ENCODE data around the gene ADAMTS8.

The ADAMTS8 gene

GRCh38 chr11:130390071-130390758 lies 38.2 kb downstream of the ADAMTS8 start:
- Histone ChIP-seq H3K27me3 (ENCODE audit: control insufficient read depth, insufficient read depth, low read length) (no peaks in the 10 kb centered on the region), H3K36me3 (ENCODE audit: control insufficient read depth, insufficient read depth, low read length) (no peaks in the 10 kb centered on the region), H3K4me3 (ENCODE audit: low read length) (no peak overlapping the region), H3K9ac (ENCODE audit: low read length) (no peak overlapping the region), H3K27ac (ENCODE audit: low read depth, low read length) (peak overlapping the region; percentile 72), H3K4me1 (ENCODE audit: control insufficient read depth, insufficient read depth, low read length) (peaks cover 21% of the 10 kb centered on the region)

GRCh38 chr11:130389335-130389935 lies 39.0 kb downstream of the ADAMTS8 start:
- no peaks in the 10 kb centered on the region for H3K36me3 ChIP-seq (ENCODE audit: control insufficient read depth, insufficient read depth, low read length)
- H3K9ac ChIP-seq (ENCODE audit: low read length), result no peak overlapping the region
- H3K27ac ChIP-seq (ENCODE audit: low read depth, low read length), result peak overlapping the region; percentile 72
- H3K4me3 ChIP-seq (ENCODE audit: low read length), result peak overlapping the region; percentile 25
- H3K4me1 ChIP-seq (ENCODE audit: control insufficient read depth, insufficient read depth, low read length), result peaks cover 21% of the 10 kb centered on the region
- H3K27me3 ChIP-seq (ENCODE audit: control insufficient read depth, insufficient read depth, low read length), result no peaks in the 10 kb centered on the region

- H3K4me1 ChIP-seq (ENCODE audit: control insufficient read depth, insufficient read depth, low read length), result peaks cover 22% of the 10 kb centered on the region
- H3K27ac ChIP-seq (ENCODE audit: low read depth, low read length), result peak overlapping the region; percentile 72
- no peaks in the 10 kb centered on the region for H3K27me3 ChIP-seq (ENCODE audit: control insufficient read depth, insufficient read depth, low read length)
- H3K36me3 ChIP-seq (ENCODE audit: control insufficient read depth, insufficient read depth, low read length), result no peaks in the 10 kb centered on the region
- H3K9ac ChIP-seq (ENCODE audit: low read length), result no peak overlapping the region
- H3K4me3 ChIP-seq (ENCODE audit: low read length), result no peak overlapping the region
Observed at GRCh38 chr11:130388607-130389205, 39.7 kb downstream of the ADAMTS8 start.

GRCh38 chr11:130386056-130386455 lies 42.4 kb downstream of the ADAMTS8 start:
- H3K27me3 ChIP-seq (ENCODE audit: control insufficient read depth, insufficient read depth, low read length), result no peaks in the 10 kb centered on the region
- no peak overlapping the region for H3K27ac ChIP-seq (ENCODE audit: low read depth, low read length)
- no peaks in the 10 kb centered on the region for H3K36me3 ChIP-seq (ENCODE audit: control insufficient read depth, insufficient read depth, low read length)
- H3K4me3 ChIP-seq (ENCODE audit: low read length), result no peak overlapping the region
- H3K4me1 ChIP-seq (ENCODE audit: control insufficient read depth, insufficient read depth, low read length), result peaks cover 19% of the 10 kb centered on the region
- H3K9ac ChIP-seq (ENCODE audit: low read length), result no peak overlapping the region

- Histone ChIP-seq H3K27ac (ENCODE audit: low read depth, low read length) (no peak overlapping the region), H3K9ac (ENCODE audit: low read length) (no peak overlapping the region), H3K27me3 (ENCODE audit: control insufficient read depth, insufficient read depth, low read length) (no peaks in the 10 kb centered on the region), H3K36me3 (ENCODE audit: control insufficient read depth, insufficient read depth, low read length) (no peaks in the 10 kb centered on the region), H3K4me1 (ENCODE audit: control insufficient read depth, insufficient read depth, low read length) (peaks cover 4% of the 10 kb centered on the region), H3K4me3 (ENCODE audit: low read length) (no peak overlapping the region)
Observed at GRCh38 chr11:130383344-130384211, 44.8 kb downstream of the ADAMTS8 start.

- Histone ChIP-seq H3K27me3 (ENCODE audit: control insufficient read depth, insufficient read depth, low read length) (no peaks in the 10 kb centered on the region), H3K4me1 (ENCODE audit: control insufficient read depth, insufficient read depth, low read length) (peaks cover 4% of the 10 kb centered on the region), H3K36me3 (ENCODE audit: control insufficient read depth, insufficient read depth, low read length) (no peaks in the 10 kb centered on the region), H3K9ac (ENCODE audit: low read length) (no peak overlapping the region), H3K27ac (ENCODE audit: low read depth, low read length) (no peak overlapping the region), H3K4me3 (ENCODE audit: low read length) (no peak overlapping the region)
Observed at GRCh38 chr11:130381317-130381716, 47.1 kb downstream of the ADAMTS8 start.

- no peaks in the 10 kb centered on the region for H3K36me3 ChIP-seq (ENCODE audit: control insufficient read depth, insufficient read depth, low read length)
- H3K9ac ChIP-seq (ENCODE audit: low read length), result no peak overlapping the region
- peaks cover 4% of the 10 kb centered on the region for H3K4me1 ChIP-seq (ENCODE audit: control insufficient read depth, insufficient read depth, low read length)
- H3K27ac ChIP-seq (ENCODE audit: low read depth, low read length), result no peak overlapping the region
- H3K4me3 ChIP-seq (ENCODE audit: low read length), result no peak overlapping the region
- H3K27me3 ChIP-seq (ENCODE audit: control insufficient read depth, insufficient read depth, low read length), result no peaks in the 10 kb centered on the region
Observed at GRCh38 chr11:130380778-130381177, 47.6 kb downstream of the ADAMTS8 start.

- H3K9ac ChIP-seq (ENCODE audit: low read length), result no peak overlapping the region
- H3K36me3 ChIP-seq (ENCODE audit: control insufficient read depth, insufficient read depth, low read length), result no peaks in the 10 kb centered on the region
- no peak overlapping the region for H3K27ac ChIP-seq (ENCODE audit: low read depth, low read length)
- no peak overlapping the region for H3K4me3 ChIP-seq (ENCODE audit: low read length)
- peaks cover 4% of the 10 kb centered on the region for H3K4me1 ChIP-seq (ENCODE audit: control insufficient read depth, insufficient read depth, low read length)
- no peaks in the 10 kb centered on the region for H3K27me3 ChIP-seq (ENCODE audit: control insufficient read depth, insufficient read depth, low read length)
Observed at GRCh38 chr11:130379276-130379675, 49.1 kb downstream of the ADAMTS8 start.

- no peaks in the 10 kb centered on the region for H3K4me1 ChIP-seq (ENCODE audit: control insufficient read depth, insufficient read depth, low read length)
- H3K9ac ChIP-seq (ENCODE audit: low read length), result no peak overlapping the region
Observed at GRCh38 chr11:130370845-130371590, 57.4 kb downstream of the ADAMTS8 start.

GRCh38 chr11:130369713-130370112 lies 58.7 kb downstream of the ADAMTS8 start:
- Histone ChIP-seq H3K9ac (ENCODE audit: low read length) (no peak overlapping the region), H3K4me3 (ENCODE audit: low read length) (no peak overlapping the region), H3K27me3 (ENCODE audit: control insufficient read depth, insufficient read depth, low read length) (no peaks in the 10 kb centered on the region), H3K4me1 (ENCODE audit: control insufficient read depth, insufficient read depth, low read length) (no peaks in the 10 kb centered on the region), H3K27ac (ENCODE audit: low read depth, low read length) (peak overlapping the region; percentile 55), H3K36me3 (ENCODE audit: control insufficient read depth, insufficient read depth, low read length) (no peaks in the 10 kb centered on the region)

More at GRCh38 chr11:130370845-130371590, 57.4 kb downstream of the ADAMTS8 start:
- H3K4me3 ChIP-seq (ENCODE audit: low read length), result no peak overlapping the region
- no peaks in the 10 kb centered on the region for H3K36me3 ChIP-seq (ENCODE audit: control insufficient read depth, insufficient read depth, low read length)
- H3K27ac ChIP-seq (ENCODE audit: low read depth, low read length), result no peak overlapping the region
- H3K27me3 ChIP-seq (ENCODE audit: control insufficient read depth, insufficient read depth, low read length), result no peaks in the 10 kb centered on the region

GRCh38 chr11:130369141-130369691 lies 59.2 kb downstream of the ADAMTS8 start:
- Histone ChIP-seq H3K27ac (ENCODE audit: low read depth, low read length) (peak overlapping the region; percentile 55), H3K27me3 (ENCODE audit: control insufficient read depth, insufficient read depth, low read length) (no peaks in the 10 kb centered on the region), H3K4me1 (ENCODE audit: control insufficient read depth, insufficient read depth, low read length) (no peaks in the 10 kb centered on the region), H3K9ac (ENCODE audit: low read length) (no peak overlapping the region), H3K36me3 (ENCODE audit: control insufficient read depth, insufficient read depth, low read length) (no peaks in the 10 kb centered on the region), H3K4me3 (ENCODE audit: low read length) (no peak overlapping the region)

Data from rectal smooth muscle tissue (tissue), 1 donor.